Rectal smooth muscle tissue (tissue), 1 donor: ENCODE measurements around the gene FOXA3.

Source experiments
- H3K27ac ChIP-seq: one replicate; pipeline ENCODE4 v1.7.0; 2013; ENCODE audit warnings: low read depth, low read length, inconsistent platforms
- H3K27me3 ChIP-seq: one replicate; pipeline ENCODE4 v1.7.0; 2013; ENCODE audit warnings: low read length; ENCODE audit not compliant: control insufficient read depth, insufficient read depth
- H3K36me3 ChIP-seq: one replicate; pipeline ENCODE4 v1.7.0; 2013; ENCODE audit warnings: low read length; ENCODE audit not compliant: control insufficient read depth, insufficient read depth
- H3K4me1 ChIP-seq: one replicate; pipeline ENCODE4 v1.7.0; 2013; ENCODE audit warnings: low read length; ENCODE audit not compliant: control insufficient read depth, insufficient read depth
- H3K4me3 ChIP-seq: one replicate; pipeline ENCODE4 v1.7.0; 2013; ENCODE audit warnings: low read length
- H3K9ac ChIP-seq: one replicate; pipeline ENCODE4 v1.7.0; 2013; ENCODE audit warnings: low read length

FOXA3 gene

GRCh38 chr19:45848922-45849321, 15.2 kb upstream of the FOXA3 start:
- H3K27ac ChIP-seq: no peak overlapping the region
- no peak overlapping the region for H3K4me3 ChIP-seq
- peaks cover 38% of the 10 kb centered on the region for H3K36me3 ChIP-seq
- no peaks in the 10 kb centered on the region for H3K27me3 ChIP-seq
- H3K9ac ChIP-seq: no peak overlapping the region
- H3K4me1 ChIP-seq: no peaks in the 10 kb centered on the region

DNA sequence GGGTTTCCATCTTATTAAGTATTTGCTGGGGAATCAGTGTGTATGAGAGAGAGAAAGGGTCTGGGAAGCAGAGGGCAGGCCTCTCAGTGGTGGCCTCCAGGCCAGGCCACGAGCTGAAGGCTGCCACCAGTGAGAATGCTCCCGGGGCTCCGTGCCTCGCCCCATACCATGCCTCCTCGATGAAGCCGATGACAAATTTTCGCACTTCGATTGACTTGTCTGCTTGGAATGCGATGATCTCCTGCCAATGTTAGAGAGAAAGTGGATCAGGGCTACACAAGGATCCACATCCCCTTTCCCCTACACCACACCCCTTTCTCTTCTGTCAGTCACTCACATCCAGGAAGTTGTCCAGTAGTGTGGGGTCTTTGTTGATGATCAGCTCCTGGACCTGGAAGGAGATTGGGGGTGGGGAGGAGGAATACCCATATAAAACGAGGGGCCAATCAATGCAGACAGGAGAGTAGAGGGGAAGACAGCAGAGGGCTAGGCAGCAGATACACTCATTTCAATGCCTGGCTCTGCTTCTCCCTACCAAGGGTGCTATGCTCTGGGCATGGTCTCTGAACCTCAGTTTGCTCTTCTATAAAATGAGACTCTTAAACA, 11.9 kb upstream of the FOXA3 start:
- Histone ChIP-seq H3K27me3 (no peaks in the 10 kb centered on the region), H3K36me3 (peaks cover 43% of the 10 kb centered on the region), H3K27ac (no peak overlapping the region), H3K9ac (no peak overlapping the region), H3K4me3 (no peak overlapping the region), H3K4me1 (no peaks in the 10 kb centered on the region)

DNA sequence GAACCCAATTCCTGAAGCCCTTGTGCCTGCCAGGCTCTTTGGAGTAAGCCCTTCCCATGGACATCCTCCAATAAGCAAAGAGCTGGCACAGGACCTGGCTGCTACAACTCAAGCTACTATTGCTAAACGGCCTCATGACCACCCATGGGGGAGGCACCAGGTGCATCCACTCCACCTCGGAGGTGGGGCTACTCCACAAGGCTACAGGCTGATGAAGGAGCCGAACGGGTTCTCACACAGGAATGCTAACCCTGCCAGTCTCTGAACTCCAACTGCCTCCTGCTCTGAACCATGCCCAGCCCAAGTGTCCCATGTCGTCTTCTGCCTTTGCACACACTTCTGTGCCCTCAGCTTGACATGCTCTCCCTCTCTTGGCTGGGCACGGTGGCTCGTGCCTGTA, 11.1 kb upstream of the FOXA3 start:
- Histone ChIP-seq H3K27me3 (no peaks in the 10 kb centered on the region), H3K36me3 (peaks cover 37% of the 10 kb centered on the region), H3K9ac (no peak overlapping the region), H3K4me1 (no peaks in the 10 kb centered on the region), H3K4me3 (no peak overlapping the region), H3K27ac (no peak overlapping the region)

GRCh38 chr19:45854167-45854778, 9.9 kb upstream of the FOXA3 start:
- Histone ChIP-seq H3K36me3 (peaks cover 30% of the 10 kb centered on the region), H3K4me3 (no peak overlapping the region), H3K4me1 (no peaks in the 10 kb centered on the region), H3K27ac (no peak overlapping the region), H3K9ac (no peak overlapping the region), H3K27me3 (no peaks in the 10 kb centered on the region)

GRCh38 chr19:45860359-45861259, 3.5 kb upstream of the FOXA3 start:
- no peak overlapping the region for H3K27ac ChIP-seq
- H3K4me3 ChIP-seq: no peak overlapping the region
- peaks cover 3% of the 10 kb centered on the region for H3K4me1 ChIP-seq
- H3K36me3 ChIP-seq: peaks cover 4% of the 10 kb centered on the region
- H3K27me3 ChIP-seq: peaks cover 3% of the 10 kb centered on the region
- no peak overlapping the region for H3K9ac ChIP-seq

GRCh38 chr19:45862271-45862563, 1.9 kb upstream of the FOXA3 start:
- Histone ChIP-seq H3K9ac (no peak overlapping the region), H3K27ac (peak overlapping the region; percentile 74), H3K4me3 (peak overlapping the region; percentile 86), H3K4me1 (peaks cover 3% of the 10 kb centered on the region), H3K27me3 (peaks cover 3% of the 10 kb centered on the region), H3K36me3 (peaks cover 4% of the 10 kb centered on the region)

- Histone ChIP-seq H3K27ac (peak within 1 kb of the TSS; percentile 74), H3K4me1 (peaks cover 3% of the 10 kb centered on the region), H3K9ac (peak within 1 kb of the TSS; percentile 59), H3K27me3 (peaks cover 3% of the 10 kb centered on the region), H3K4me3 (peak within 1 kb of the TSS; percentile 86), H3K36me3 (peaks cover 4% of the 10 kb centered on the region)
Measured at GRCh38 chr19:45862564-45863334, 1.4 kb upstream of the FOXA3 start, which contains the start of gene SYMPK. SYMPK (minus strand) TSS chr19:45863147; CDS start chr19:45854495, 8,652 bp downstream.

GRCh38 chr19:45863335-45863839, 739 bp upstream of the FOXA3 start:
- Histone ChIP-seq H3K27me3 (peaks cover 3% of the 10 kb centered on the region), H3K4me3 (peak overlapping the region; percentile 79), H3K4me1 (peaks cover 3% of the 10 kb centered on the region), H3K9ac (no peak overlapping the region), H3K36me3 (peaks cover 4% of the 10 kb centered on the region), H3K27ac (no peak overlapping the region)

- Histone ChIP-seq H3K27ac (no peak overlapping the region), H3K9ac (peak overlapping the region; percentile 17), H3K4me3 (peak overlapping the region; percentile 66)
Measured at GRCh38 chr19:45864629-45865082, 530 bp downstream of the FOXA3 start.

DNA sequence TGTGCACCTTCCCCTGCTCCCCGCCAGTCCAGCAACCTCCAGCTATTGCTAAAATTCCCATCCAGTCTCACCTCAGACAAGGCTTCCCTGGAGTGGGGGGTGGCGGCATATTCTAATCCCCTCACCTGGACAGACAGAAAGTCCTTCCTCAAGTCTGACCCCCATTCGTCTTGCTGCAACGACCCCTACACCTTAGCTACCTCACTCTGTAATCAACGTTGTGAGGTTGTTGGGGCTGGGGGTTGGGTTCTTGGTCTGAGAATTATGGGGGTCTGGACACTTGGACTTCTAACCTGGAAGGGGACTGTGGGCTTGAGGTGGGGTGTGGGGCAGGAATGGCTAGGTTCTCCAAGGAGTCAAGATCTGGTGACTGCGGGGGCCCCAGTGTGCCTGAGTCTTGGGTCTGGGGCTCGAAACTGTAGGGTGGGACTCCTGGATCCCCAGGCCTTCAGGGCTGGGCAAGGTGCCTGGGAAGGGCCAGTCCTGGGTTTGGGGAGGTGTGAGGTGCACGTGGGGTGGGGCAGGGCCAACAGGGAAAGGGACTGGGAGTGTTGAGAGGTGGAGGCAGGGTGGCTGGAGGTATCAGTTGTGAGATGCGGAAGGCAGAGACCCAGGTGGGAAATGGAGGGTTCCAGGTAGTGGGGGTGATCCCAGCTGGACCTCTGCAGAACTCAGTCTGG, 1.3 kb downstream of the FOXA3 start:
- no peak overlapping the region for H3K9ac ChIP-seq
- H3K4me3 ChIP-seq: peak overlapping the region; percentile 66
- no peaks in the 10 kb centered on the region for H3K36me3 ChIP-seq
- H3K4me1 ChIP-seq: peaks cover 3% of the 10 kb centered on the region
- H3K27ac ChIP-seq: no peak overlapping the region
- peaks cover 3% of the 10 kb centered on the region for H3K27me3 ChIP-seq

More at GRCh38 chr19:45864629-45865082, 530 bp downstream of the FOXA3 start:
- peaks cover 3% of the 10 kb centered on the region for H3K4me1 ChIP-seq
- peaks cover 3% of the 10 kb centered on the region for H3K27me3 ChIP-seq
- peaks cover 2% of the 10 kb centered on the region for H3K36me3 ChIP-seq

GRCh38 chr19:45866400-45867176, 2.5 kb downstream of the FOXA3 start:
- Histone ChIP-seq H3K27ac (no peak overlapping the region), H3K9ac (peak overlapping the region; percentile 3), H3K27me3 (peaks cover 3% of the 10 kb centered on the region), H3K4me3 (peak overlapping the region; percentile 52), H3K4me1 (peaks cover 3% of the 10 kb centered on the region), H3K36me3 (no peaks in the 10 kb centered on the region)
